ENCODE data around the gene TRMU.

DNA sequence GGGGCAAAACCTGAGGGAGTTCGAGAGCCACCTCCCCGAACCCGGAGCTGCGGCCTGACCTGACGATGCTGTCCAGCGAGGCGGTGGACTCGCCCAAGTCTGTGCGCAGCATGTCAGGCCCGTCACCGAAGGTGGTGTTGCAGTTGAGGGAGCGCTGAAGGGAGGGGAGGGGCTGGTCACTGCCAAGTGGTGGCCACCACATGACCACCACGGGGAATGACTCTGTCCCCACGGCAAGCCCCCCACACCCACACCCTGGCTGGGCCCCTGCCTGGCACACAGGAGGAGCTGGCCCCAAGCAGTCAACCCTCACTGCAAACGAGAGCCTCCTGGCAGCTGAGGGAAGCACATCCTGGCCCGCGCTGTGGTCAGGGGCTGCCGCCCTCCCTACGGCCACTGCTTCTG is 30.8 kb downstream of the TRMU start:
- TF ChIP-seq, protein P1, sequence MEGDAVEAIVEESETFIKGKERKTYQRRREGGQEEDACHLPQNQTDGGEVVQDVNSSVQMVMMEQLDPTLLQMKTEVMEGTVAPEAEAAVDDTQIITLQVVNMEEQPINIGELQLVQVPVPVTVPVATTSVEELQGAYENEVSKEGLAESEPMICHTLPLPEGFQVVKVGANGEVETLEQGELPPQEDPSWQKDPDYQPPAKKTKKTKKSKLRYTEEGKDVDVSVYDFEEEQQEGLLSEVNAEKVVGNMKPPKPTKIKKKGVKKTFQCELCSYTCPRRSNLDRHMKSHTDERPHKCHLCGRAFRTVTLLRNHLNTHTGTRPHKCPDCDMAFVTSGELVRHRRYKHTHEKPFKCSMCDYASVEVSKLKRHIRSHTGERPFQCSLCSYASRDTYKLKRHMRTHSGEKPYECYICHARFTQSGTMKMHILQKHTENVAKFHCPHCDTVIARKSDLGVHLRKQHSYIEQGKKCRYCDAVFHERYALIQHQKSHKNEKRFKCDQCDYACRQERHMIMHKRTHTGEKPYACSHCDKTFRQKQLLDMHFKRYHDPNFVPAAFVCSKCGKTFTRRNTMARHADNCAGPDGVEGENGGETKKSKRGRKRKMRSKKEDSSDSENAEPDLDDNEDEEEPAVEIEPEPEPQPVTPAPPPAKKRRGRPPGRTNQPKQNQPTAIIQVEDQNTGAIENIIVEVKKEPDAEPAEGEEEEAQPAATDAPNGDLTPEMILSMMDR (optimal IDR thresholded peaks at IDR 0.05 in 1 of 3, IDR thresholded peaks at IDR 0.05 in 1 of 3, conservative IDR thresholded peaks at IDR 0.05 in 1 of 3; ENCODE audit: extremely low read depth in 1 of 3, insufficient read depth in 2 of 3, low read length in 3 of 3): no peak
- no peak for TF ChIP-seq EZH2 (IDR thresholded peaks at IDR 0.05; ENCODE audit: low read length)

All from keratinocyte (primary cell).